DMS 273 (cell line): ENCODE results near the gene FBXO36.
A peak's percentile ranks its signal among the peaks of the same experiment; 100 is the strongest.
"Not testable (repeated sequence)": the region's sequence is repeated elsewhere in the genome, so short reads cannot be mapped to it uniquely, and the experiment has no call there.

Source experiments
- DNase-seq: peaks from one replicate; lab custom pipeline; 2025; ENCODE audit not compliant: unreplicated experiment; lab: John Stamatoyannopoulos, UW

Gene FBXO36

DNA sequence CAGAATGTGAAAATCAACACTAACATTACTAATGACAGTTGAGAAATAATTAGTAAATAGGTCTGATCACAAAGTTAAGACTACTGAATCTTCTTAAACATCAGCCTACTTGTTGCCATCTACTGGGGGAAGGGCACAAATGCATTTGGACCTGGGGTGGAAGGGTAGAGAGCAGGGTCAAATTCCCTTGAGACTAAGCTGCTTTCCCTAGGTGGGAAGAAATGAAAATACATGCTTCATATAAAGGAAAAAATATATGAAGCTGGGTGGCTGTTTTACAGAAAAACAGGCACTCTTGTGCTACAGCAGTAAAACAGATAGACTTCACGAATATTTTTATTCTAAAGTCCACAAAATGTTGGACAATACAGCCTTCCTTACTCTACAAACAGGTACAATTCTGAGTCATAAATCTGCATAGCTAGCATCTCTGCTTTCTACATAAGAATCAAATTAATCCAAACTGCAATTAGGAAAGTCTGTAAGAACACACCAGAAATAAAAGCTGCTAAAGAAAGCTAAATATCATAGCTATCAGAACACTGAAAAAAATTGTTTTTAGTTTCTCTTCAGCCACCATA lies 11.4 kb upstream of the FBXO36 start:
- peak; percentile 40 for DNase-seq

- DNase-seq = no peak
These were observed 8.1 kb upstream of the FBXO36 start for GRCh38 chr2:229914171-229914570.

- no peak for DNase-seq
These were observed 4.5 kb upstream of the FBXO36 start for GRCh38 chr2:229917793-229918192.

DNA sequence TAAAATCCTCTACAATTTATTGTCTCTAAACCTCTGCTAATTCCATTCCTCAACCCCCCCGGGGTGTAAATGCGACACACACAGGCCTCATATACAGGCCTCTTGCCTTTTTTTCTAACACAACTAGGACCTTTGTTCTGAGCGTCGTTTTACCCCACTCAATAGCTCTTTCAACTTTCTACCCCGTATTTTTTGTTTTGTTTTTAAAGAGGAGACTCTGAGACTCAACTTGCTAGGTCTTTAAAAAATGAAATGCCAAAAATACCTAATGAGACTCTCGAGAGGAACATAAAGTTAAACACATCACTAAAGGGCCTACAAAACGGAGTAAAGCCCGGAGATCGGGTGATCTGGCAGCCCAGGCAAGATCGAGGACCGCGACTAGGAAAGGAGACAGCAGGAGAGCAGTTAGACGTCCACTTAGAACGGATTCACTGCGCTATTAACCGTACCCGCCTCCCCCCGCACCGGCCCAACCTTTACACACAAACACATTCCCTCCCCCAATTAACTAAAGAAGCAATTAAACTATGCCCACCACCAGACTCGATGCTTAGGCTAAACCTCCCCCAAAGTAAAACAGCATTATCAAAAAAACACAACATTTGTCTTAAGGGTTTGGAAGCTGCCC lies 2.2 kb upstream of the FBXO36 start:
- DNase-seq = no peak

DNA sequence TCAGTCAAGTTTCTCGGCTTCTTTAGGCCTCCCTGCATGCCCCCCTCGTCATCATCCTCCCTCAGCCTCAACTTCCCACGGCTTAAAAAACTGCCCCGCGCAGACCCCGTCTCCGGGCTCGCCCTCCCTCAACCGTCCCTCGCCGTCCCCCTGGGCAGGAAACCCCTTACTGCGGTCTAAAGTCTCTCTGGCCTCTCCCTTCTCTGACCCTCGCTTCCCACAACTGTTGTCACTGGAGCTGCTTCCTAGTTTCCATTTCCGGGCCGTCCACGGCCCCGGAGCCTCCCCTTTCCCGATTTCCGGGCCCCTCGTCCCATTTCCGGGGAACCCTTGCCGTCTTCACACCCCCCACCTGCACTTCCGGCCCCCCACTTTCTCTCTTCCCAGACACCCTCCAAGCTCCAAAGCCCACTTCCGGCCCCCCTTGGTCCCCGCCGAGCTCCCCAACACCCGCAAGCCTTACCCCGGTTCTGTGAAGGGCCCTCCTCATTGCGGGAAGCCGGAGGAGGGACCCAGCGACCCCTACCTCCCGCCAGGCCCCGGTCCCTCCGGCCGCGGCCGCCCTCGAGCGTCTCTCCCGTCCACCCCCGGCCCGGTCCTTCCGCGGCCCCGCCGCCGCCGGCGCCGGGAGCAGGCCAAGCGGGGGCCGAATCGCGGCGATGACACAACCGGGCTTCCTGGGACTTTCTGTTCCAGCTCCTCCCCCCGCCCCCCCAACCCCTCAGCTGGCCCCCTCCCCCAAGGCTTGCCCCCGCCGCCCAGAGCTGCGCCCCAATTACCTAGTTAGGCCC lies 1.0 kb upstream of the FBXO36 start:
- DNase-seq = peak; percentile 82

DNA sequence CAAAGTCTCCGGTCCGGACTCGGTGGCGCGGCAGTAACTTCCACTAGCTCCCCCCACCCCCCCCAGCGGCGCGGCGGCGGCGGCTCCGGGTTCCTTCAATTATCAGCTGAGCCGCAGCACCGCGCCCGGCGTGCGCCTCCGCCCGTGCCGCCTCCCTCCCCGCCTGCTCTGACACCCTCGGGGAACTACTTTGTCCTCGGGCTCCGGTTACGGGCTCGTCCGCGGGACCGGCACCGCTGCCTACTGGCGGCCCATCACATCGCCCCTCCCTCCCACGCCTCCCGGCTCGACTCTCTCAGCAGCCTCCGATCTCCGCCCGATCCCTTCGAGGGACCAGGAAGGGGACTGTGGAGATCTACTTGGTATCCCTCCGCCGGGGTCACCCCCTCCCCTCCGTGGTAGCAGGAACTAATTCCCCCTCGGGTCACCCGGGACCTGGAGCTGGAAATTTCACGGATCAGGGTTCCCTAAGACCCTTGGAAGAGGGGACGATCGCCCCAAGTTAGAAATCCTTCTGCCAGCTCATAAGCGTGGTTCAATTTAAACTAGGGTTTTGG lies 333 bp upstream of the FBXO36 start, which contains the start of gene TRIP12:
TSS of gene TRIP12 (minus strand) at position 118 of the 557 bp plus-strand sequence. CDS start 41,930 bp downstream, outside the sequence.
- peak; percentile 96 for DNase-seq

GRCh38 chr2:229924541-229924940 lies 2.2 kb downstream of the FBXO36 start:
- DNase-seq = not testable (repeated sequence)

- DNase-seq = no peak
These were observed 2.9 kb downstream of the FBXO36 start for GRCh38 chr2:229925201-229925600.

GRCh38 chr2:229927817-229928321 lies 5.6 kb downstream of the FBXO36 start:
- DNase-seq = no peak

GRCh38 chr2:229930656-229931055 lies 8.4 kb downstream of the FBXO36 start:
- DNase-seq = no peak

GRCh38 chr2:229931241-229931640 lies 8.9 kb downstream of the FBXO36 start:
- no peak for DNase-seq

- no peak for DNase-seq
These were observed 15.2 kb downstream of the FBXO36 start for GRCh38 chr2:229937537-229937936.

- no peak for DNase-seq
These were observed 20.4 kb downstream of the FBXO36 start for GRCh38 chr2:229942671-229943070.

DNA sequence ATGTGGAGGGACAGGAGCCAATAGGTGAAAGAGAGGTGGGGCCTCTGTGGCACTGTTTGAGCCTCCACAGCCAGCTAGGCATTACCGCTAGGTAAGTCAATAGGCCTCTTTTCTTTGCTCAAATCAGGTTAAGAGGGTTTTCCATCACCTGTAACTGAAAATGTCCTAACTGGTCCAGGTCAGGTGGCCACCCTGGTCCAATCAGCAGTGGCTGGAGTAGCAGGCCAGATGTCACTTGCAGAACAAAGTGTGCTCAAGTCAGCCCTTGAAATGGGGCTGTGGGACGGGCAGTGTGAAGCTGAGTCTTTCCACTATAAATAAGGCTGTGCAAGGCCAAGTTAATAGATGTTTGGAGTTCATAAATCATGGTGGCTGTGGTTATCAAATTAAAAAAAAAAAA lies 20.9 kb downstream of the FBXO36 start:
- no peak for DNase-seq

DNA sequence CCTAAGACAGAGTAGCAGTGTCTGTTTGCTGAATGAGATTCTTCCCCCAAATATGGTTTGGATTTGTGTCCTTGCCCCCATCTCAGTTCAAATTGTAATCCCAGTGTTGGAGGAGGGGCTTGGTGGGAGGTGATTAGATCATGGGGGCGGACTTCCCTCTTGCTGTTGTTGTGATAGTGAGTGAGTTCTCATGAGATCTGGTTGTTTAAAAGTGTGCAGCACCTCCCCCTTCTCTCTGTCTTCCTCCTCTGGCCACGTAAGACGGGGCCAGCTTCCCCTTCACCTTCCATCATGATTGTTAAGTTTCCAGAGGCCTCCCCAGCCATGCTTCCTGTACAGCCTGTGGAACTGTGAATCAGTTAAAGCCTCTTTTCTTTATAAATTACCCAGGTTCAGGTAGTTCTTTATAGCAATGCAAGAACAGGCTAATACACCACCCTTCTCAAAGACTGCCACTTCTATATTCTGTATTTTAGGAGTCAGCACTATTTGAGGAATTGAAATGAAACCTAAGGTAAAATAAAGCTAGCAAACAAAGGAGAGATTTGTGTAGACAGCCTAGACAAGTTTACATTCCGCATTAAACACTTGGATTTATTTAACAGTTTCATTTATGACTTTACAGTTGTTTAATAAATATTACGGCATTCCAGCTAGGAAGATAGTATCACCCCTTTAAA lies 21.6 kb downstream of the FBXO36 start:
- DNase-seq = no peak

DNA sequence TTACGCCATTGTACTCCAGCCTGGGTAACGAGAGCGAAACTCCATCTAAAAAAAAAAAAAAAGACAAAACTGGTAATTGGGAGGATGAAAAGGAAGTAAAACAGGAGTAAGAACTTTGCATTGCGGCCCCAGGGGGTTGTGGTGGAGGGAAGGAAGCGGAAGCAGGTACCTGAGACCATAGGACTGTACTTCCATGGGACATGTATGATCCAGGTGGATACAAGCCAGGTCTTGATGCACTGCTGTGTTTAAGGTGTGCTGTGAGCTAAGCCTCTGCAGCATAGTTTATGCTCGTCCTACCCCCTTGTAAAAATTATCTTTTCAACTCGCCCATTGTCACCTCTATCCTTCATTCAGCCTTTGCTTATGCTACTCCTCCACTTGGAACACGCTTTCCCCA lies 23.7 kb downstream of the FBXO36 start:
- DNase-seq = no peak

- no peak for DNase-seq
These were observed 25.2 kb downstream of the FBXO36 start for GRCh38 chr2:229947544-229947943.

DNA sequence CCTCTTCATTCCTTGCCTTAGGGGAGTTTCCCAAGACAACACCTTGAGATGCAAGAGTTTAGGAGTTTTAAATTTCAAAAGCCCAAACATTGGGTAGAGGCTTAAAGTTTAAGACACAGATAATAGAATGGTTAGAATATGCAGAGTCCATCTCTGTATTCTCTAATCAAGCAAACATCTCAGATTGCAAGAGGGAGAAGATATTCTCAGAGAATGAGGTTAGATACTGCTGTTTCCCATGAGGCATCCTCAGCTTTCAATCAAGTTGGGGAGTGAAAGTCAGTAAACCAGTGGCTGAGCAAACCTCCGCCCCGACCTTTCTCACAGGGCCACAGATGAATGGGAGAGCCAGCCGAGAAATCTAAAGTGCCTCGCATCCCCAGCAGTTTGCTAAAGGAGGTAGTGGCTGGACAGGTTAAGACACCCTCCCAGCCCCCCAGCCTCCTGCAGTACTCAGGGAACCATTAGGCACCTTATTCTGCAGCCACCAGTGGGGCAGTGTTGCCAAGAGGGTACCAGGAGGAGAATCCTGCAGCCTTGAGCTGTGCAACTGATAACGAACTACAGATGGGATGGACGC lies 30.0 kb downstream of the FBXO36 start:
- DNase-seq = no peak

DNA sequence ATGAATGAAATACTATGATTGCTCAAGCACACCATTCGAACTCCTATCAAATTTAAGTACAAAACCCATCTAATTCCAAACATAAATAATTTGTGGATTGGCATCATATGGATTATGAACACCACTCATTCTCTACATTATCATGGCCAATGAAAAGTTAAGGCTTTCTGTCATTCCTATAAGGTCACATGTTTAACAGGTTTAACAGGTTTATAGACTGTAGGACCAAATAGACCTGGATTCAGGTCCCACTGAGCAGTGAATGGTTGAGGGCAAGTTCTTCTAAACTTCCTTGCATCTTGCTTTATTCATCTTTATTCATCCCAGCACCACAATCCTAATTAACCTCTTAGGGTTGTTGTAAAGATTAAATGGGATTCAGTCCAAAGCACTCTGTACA lies 33.4 kb downstream of the FBXO36 start:
- DNase-seq = no peak

- no peak for DNase-seq
These were observed 34.2 kb downstream of the FBXO36 start for GRCh38 chr2:229956491-229956890.

GRCh38 chr2:229963596-229963995 lies 41.3 kb downstream of the FBXO36 start:
- DNase-seq = not testable (repeated sequence)
